HG03045 (cell line): ENCODE results near the gene AP5M1.
"Not testable (repeated sequence)": the region's sequence is repeated elsewhere in the genome, so short reads cannot be mapped to it uniquely, and the experiment has no call there.

Experiments used
- ATAC-seq: cut with Tn5 transposase; IDR thresholded peaks from one replicate; pipeline ENCODE4 v1.9.1; 2021; ENCODE audit warnings: mild to moderate bottlenecking, moderate library complexity; ENCODE audit not compliant: unreplicated experiment

AP5M1 gene

GRCh38 chr14:57290751-57291150 lies 22.0 kb downstream of the AP5M1 start:
- no peak for ATAC-seq

- ATAC-seq, result no peak
Measured at GRCh38 chr14:57291692-57292647, 23.2 kb downstream of the AP5M1 start.

GRCh38 chr14:57293866-57294837 lies 25.4 kb downstream of the AP5M1 start:
- ATAC-seq, result no peak

DNA sequence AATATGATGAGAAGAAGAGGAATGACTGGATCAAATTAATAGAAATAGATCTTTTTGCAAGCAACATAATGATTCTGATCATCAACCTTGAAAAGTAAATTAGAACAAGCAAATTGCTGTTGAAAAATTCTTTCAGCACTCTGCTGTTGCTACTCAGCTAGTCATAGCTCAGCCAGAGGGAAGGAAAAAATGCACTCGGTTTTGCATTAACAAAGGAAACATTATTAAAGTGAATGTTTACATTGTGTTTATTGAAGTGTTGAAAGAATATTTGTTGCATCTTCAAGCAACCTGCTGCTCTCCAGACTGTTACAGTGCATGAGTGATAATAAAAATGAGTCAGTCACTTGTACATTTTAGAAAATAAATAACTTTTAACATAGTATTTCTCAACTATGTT lies 26.5 kb downstream of the AP5M1 start:
- no peak for ATAC-seq

GRCh38 chr14:57297852-57298251 lies 29.1 kb downstream of the AP5M1 start:
- ATAC-seq, result no peak

DNA sequence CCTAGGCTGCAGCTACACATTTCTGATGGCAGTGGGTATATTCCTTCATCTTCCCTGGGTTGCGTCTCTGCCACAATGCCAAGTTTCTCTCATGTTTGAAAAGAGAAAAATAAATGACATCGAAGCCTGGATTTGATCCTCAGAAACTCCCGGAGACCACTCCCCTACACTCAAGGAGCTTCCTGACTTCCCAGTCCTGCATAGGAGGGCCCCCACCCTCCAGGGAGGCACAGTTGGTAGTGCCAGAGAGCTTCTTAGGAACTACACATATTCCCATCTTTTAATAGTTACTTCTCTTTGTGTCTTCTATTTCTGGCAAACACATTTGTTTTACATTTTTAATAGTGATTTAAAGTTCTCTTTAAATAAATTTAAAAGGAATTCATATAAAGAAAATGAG lies 30.7 kb downstream of the AP5M1 start:
- no peak for ATAC-seq

- no peak for ATAC-seq
Measured at GRCh38 chr14:57302883-57303282, 34.1 kb downstream of the AP5M1 start.

GRCh38 chr14:57314396-57315089 lies 45.8 kb downstream of the AP5M1 start:
- no peak for ATAC-seq

DNA sequence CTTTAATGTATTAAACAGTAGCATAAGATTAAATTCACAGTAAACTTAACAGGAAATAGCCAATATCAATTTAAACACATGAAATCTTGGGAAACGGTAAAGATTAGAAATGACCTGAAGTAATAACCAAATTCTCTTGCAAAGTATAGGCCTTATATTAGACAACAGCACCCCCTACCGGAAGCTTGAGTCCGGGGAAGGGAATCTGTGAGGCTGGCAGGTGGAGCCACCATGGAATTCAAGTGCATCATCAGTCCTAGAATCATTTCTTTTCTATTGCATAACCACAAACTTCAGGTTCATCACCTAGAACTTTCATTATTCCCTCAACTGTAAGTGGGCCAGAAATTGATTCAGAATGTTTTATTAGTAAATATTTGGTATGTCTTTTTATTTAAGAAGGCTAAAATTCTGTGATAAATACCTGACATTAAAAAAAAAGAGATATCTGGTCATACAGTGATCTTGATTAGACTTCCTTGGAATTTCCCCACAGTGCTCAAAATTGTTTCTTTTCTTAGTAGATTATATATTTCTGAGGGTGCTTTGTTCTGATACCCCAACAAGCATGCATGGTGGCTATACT lies 48.6 kb downstream of the AP5M1 start:
- no peak for ATAC-seq

DNA sequence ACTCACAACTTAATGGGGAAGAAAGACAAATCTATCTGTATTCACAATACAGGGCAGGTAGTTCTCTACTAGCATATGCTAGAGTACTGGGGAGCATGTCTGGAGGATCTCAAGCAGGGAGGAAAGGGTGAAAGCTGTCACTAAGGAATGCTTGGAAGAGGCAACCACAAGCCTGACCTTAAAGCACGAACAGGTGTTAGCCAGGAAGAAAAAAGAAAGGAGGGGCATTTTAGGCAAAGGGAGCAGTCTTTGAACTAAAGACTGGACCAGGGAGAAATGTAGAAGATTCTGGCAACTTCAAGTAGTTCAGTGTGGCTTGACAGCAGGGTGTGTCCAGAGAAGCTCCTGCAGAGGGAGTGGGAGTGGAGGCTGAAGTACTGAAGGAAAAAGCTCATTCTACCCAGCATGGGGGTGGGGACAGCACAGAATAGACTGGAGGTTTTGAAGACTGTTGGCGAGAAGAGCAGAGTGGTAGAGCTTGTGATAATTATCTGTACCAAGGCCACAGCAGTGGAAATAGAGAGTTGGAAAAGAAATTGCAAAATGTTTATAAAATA lies 50.9 kb downstream of the AP5M1 start:
- ATAC-seq, result no peak

GRCh38 chr14:57323721-57324120 lies 55.0 kb downstream of the AP5M1 start:
- no peak for ATAC-seq

DNA sequence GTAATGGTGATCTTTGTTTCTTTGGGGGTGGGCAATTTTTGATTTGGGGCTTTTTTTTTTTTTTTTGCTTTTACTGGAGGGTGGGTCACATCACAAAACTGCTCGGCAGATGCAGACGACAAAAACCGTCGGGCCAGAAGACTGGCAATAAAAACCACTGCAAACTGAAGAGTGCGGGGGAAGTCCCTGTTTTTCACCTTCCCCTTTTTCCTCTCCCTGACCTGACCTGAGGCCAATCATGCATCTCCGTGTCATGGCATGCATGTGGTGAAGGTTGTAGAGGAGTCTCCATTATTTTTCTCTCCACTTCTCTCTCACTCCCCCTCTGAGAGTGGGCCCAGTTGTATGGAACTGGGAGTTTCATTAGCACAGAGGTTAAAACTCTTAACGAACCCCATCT lies 57.5 kb downstream of the AP5M1 start:
- ATAC-seq, result peak; percentile 57

- no peak for ATAC-seq
Measured at GRCh38 chr14:57329833-57330232, 61.1 kb downstream of the AP5M1 start.

DNA sequence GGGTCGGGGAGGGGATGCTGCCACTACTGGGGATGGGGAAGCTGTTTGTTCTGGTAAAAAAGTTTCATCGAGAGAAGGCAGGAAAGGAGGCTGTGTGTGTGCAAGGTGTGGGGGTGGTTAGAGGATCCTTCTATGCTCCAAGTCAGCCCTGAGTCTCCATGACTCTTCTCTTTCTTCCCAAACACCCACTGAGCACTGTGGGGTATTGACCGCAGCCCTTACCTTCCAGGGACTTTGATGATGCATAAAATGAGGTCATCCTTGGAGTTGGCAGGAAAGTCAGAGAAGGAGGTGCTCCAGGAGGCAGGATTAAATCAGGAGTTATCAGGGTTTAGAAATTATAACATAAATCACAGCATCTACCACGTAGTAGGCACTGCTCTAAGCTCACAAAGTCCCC lies 63.7 kb downstream of the AP5M1 start:
- not testable (repeated sequence) for ATAC-seq

- not testable (repeated sequence) for ATAC-seq
Measured at GRCh38 chr14:57333726-57334125, 65.0 kb downstream of the AP5M1 start.

- ATAC-seq, result not testable (repeated sequence)
Measured at GRCh38 chr14:57343545-57344297, 75.0 kb downstream of the AP5M1 start.

DNA sequence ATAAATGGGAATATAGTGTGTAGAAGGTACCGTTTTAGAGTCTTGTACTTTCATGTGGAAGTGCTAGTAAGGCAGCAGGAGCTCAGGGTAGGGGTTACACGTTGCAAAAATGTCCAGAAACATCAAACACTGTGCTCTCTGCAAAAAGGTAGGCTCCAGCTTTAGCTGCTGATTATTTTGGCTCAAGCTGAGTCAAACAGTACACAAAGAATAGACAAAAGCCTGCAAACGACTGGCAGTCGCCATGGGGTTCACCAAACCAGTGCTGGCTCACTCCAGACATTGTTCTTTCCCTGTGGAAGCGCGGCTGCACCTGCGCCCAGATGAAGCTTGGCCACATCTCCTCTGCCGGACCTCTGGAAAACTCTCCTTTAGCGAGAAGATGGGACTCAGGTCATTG lies 76.3 kb downstream of the AP5M1 start:
- ATAC-seq, result no peak

GRCh38 chr14:57346741-57347140 lies 78.0 kb downstream of the AP5M1 start:
- ATAC-seq, result no peak
